GM23248 (cell line): Measurements from ENCODE around the gene FAM9B.

ENCODE experiments used
- EZH2 ChIP-seq: fragments of 200-600 bp; sonication (generic); IDR thresholded peaks from 2 replicates; pipeline ENCODE4 v1.6.1; 2018; ENCODE audit warnings: antibody characterized with exemption, mild to moderate bottlenecking; ENCODE audit not compliant: insufficient read depth, poor library complexity, severe bottlenecking
- EZH2phosphoT487 ChIP-seq: fragments of 200-600 bp; sonication (generic); IDR thresholded peaks from 2 replicates; pipeline ENCODE4 v1.6.1; 2018; ENCODE audit warnings: antibody characterized with exemption, moderate library complexity, mild to moderate bottlenecking, low read depth; ENCODE audit not compliant: insufficient read depth

GRCh38 chrX:9062641-9063040, 28.7 kb upstream of the FAM9B start:
- TF ChIP-seq EZH2: no peak
- TF ChIP-seq EZH2phosphoT487: no peak
